HG03575 (cell line): ENCODE data around the gene ETDA.
"Not testable (repeated sequence)": the region's sequence is repeated elsewhere in the genome, so short reads cannot be mapped to it uniquely, and the experiment has no call there.

Source experiments
- ATAC-seq: cut with Tn5 transposase; IDR thresholded peaks from one replicate; pipeline ENCODE4 v1.9.1; 2021; ENCODE audit not compliant: unreplicated experiment, insufficient number of reproducible peaks, low FRiP score; ENCODE audit errors: extremely low read depth

The ETDA gene

GRCh38 chrX:135252011-135252518, at the start of gene ETDA:
Gene ETDA, plus strand, starts transcription at chrX:135252061. Its CDS starts 1,216 bp downstream, at chrX:135253277.
- not testable (repeated sequence) for ATAC-seq

GRCh38 chrX:135206427-135206826, 45.4 kb upstream of the ETDA start:
- ATAC-seq: not testable (repeated sequence)

GRCh38 chrX:135213200-135213844, 38.5 kb upstream of the ETDA start:
- no peak for ATAC-seq

GRCh38 chrX:135245989-135246388, 5.9 kb upstream of the ETDA start:
- not testable (repeated sequence) for ATAC-seq

GRCh38 chrX:135256087-135256684, 4.3 kb downstream of the ETDA start:
- not testable (repeated sequence) for ATAC-seq

GRCh38 chrX:135256923-135257322, 5.1 kb downstream of the ETDA start:
- ATAC-seq: no peak

GRCh38 chrX:135257469-135257868, 5.6 kb downstream of the ETDA start:
- ATAC-seq: no peak

GRCh38 chrX:135260976-135261375, 9.1 kb downstream of the ETDA start:
- ATAC-seq: not testable (repeated sequence)

- not testable (repeated sequence) for ATAC-seq
Measured at GRCh38 chrX:135263376-135263775, 11.5 kb downstream of the ETDA start.

- no peak for ATAC-seq
Measured at GRCh38 chrX:135264206-135264605, 12.3 kb downstream of the ETDA start.

- no peak for ATAC-seq
Measured at GRCh38 chrX:135273162-135273561, 21.3 kb downstream of the ETDA start.

GRCh38 chrX:135275973-135276372, 24.1 kb downstream of the ETDA start:
- ATAC-seq: no peak

- no peak for ATAC-seq
Measured at GRCh38 chrX:135287266-135287823, 35.5 kb downstream of the ETDA start.

GRCh38 chrX:135295238-135295943, 43.5 kb downstream of the ETDA start:
- no peak for ATAC-seq

- no peak for ATAC-seq
Measured at GRCh38 chrX:135295944-135296305, 44.1 kb downstream of the ETDA start.

- ATAC-seq: no peak
Measured at GRCh38 chrX:135302269-135302873, 50.5 kb downstream of the ETDA start.
